Stimulated activated CD8-positive, alpha-beta memory T cell treated with anti-CD3 and anti-CD28 coated beads, Interleukin-15, amount 100 ng/mL, for 1 hour (primary cell): ENCODE data around the gene PAK5.

Experiments
- DNase-seq: peaks from one replicate; pipeline ENCODE4 v3.0.0-alpha.2; 2020; ENCODE audit warnings: low read depth

PAK5 gene

DNA sequence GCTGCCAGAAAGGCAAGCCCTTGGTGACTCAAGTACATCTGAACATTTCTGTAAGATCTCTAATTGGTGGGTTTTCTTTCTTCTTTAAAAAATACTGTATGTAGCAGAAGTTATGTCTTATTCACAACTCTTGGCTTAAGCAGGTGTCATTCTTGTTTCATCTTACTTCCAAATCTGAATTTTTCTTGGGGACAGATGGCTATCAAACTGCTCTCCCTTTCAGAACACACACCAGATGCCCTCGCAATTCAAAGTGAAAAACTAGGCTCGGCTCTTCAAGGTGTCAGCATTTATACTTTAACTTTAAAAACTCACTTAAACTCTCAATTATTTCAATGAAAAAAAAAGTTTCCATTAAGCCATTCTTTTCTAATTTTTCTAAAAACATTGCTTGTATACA is 49.7 kb downstream of the PAK5 start:
- DNase-seq = no peak

DNA sequence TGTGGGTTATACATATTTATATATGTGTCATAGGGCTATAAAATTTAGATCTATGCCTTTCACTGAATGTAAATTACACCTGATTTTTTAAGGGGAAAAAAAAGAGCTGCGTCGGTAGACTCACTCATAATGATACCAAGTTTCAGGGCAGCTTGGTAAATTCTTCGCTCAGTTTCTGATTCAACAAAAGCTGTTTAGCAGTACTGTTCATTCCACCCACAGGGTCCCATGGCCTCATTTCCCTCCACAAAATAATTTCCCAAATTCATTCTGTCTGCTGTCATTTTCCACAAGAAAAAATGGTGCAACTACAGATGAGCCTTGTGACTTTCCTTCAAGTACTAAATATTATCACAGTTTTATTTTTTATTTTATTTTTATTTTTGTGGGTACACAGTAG is 63.7 kb downstream of the PAK5 start:
- DNase-seq = no peak

DNA sequence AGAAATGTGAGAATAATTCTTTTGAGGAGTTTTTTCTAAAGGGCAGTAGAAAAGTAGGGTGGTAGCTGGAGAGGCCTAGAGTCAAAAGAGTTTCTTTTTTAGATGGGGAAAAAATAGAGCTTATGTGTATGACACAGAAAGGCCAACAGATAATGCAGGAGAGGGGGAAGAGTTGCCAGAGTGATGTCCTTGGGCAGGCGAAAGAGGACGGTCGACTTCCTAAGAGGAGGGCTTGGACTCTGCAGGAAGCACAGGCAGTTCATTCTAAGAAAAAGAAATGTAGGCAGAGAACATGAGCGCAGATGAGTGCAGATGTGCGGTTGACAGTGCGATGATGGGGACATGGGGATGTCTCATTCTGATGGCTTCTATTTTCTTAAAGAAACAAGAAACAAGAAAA is 68.9 kb downstream of the PAK5 start:
- no peak for DNase-seq

DNA sequence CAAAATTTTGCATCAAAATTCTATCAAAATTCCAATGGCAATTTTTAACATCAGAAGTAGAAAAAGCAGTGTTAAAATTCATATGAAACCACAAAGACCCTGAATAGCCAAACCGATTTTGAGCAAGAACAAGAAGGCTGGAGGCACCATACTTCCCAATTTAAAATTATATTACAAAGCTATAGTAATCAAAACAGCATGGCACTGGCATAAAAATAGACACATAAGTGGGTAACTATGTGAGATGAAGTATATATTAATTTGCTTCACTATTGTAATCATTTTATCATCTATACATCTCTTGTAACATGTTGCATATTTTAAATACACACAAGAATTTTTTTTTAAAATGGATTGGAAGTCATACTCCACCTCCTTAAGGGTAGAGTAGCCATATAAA is 77.4 kb downstream of the PAK5 start:
- no peak for DNase-seq

GRCh38 chr20:9759392-9759791 is 79.5 kb downstream of the PAK5 start:
- no peak for DNase-seq

DNA sequence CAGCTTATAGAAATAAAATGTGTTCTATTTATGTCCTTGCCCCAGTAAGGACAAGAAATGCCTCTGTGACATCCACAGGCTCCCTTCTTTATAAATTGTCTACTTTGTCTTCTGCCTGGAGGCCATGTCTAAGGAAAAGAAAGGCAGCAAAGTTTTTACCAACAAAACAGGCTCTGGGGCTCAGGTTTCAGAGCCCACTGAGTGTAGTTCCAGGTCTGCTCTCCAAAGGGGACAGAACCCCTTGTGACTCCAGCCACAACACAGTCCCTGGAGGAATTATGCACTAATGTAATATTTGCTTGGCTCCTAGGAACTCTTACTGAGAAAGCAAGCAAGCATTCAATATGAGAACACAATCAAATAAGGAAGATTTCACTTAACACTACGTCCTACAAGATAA is 80.1 kb downstream of the PAK5 start:
- no peak for DNase-seq

DNA sequence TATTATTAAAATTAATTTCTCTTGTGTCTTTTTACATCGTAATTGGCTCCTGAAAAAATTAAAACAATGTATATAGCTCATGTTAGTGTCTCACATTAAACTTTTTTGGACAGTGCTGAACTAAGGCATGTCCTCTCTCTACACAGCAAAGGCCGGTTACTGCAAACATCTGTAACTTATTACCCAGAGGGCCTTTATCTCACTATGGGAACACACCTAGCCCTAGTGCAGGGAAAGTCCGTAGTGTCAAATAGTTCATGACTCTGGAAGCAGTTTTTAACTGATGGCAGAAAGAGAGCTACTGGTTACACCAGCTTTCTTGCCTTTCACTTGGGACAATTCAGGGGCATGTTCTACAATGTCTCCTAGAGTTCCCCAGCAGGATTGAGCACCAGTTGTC is 82.2 kb downstream of the PAK5 start:
- no peak for DNase-seq

DNA sequence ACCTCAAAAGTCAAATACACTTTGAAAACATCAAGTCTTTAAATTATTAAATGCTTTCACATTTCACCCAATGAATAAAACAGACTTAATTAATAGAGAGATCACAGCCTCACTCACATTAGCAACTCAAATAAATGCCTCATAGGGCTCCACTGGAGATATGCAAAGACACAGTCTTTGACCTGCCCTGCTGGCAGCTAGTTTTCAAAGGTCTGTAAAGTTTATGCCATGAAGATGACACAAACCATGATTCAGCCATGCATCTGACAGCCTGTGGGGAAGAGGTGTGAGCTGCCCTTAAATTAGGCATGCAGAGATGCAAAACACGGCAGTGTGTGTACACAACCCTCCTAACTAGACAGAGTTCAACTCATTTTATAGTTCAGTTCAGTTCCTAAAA is 83.6 kb downstream of the PAK5 start:
- DNase-seq = no peak

- DNase-seq = no peak
These were observed 94.3 kb downstream of the PAK5 start for GRCh38 chr20:9744551-9744950.

DNA sequence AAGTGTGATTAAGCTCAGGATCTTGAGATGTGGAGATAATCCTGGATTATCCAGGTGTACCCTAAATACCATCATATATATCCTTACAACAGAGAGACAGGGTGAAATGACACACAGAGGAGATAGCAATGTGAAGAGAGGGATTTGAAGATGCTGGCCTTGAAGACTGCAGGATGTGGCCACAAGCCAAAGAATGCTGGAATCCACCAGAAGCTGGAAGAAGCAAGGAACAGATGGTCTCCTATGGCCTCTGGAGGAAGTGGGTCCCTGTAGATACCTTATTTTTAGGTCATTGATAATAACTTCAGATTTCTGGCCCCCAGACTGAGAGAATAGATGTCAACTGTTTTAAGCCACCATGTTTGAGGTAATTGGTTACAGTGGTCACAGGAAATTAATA is 95.0 kb downstream of the PAK5 start:
- DNase-seq = no peak

GRCh38 chr20:9742821-9743220 is 96.1 kb downstream of the PAK5 start:
- DNase-seq = no peak

- DNase-seq = no peak
These were observed 96.9 kb downstream of the PAK5 start for GRCh38 chr20:9741996-9742395.

GRCh38 chr20:9740486-9740885 is 98.4 kb downstream of the PAK5 start:
- no peak for DNase-seq

DNA sequence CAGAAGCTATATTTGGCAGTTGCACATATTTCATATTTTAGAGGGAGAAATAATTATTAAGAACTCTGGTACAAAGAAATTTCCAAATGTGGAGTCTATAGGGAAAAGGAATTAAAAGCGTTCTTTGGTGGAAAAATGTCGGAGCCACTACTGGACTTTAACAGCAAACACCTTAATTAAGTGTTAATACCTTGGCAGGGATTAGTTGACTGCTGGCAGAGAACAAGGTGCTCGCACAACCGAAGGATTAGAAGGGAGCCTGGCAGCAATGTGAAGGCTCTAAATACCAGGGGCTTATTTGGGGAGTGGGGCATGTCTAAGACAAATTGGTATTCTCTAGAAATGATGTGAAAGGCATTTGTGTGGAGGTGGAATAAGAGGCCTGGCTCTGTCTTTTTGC is 98.9 kb downstream of the PAK5 start:
- DNase-seq = no peak

DNA sequence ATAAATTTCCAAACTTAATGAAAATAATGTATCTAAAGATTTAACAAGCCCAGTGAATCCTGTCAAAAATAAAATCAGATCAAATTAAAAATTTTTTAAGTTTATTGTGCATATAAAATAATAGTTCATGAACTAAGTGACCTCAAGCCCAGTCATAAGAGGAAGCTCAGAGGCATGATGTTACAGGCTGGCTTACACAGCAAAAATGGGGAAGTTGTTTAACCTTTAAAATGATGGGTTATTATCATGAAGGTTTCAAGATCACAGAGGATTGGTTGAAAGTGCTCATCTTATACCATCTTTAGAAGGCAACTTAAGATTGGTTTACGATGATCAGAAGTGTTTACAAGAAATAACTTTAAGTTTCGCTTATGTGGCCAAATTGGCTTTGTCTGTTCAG is 102.5 kb downstream of the PAK5 start:
- DNase-seq = no peak

DNA sequence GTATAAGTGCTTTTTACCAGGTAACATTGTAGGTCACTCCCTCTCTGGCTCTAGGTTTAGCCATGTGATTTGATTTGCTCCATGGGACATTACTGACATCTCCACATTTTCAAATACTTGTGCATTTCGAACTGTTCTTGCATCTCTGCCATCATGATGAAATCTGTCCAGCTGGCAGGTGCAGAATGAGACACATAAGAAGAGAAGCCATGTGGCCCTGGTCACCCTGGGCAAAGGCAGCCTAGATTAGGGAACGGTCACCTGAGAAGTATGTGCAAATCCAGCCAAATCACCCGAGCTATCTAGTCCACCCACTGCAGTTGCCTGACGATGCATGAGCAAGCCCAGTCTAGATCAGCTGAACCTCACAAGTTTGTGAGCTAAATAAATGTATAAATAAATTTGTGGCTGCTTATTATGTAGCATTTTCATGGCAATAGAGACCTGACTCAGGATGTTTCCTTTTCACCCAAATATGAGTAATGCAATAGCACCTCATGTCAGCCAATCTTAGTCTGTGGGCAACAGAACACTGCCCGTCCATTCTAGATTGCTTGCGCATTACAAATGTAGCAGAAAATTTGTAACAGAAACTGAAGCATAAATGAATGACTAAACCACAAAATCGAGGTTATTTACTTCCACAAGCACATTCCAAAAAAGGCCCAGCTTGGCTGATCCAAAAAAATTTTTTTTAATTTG is 115.2 kb downstream of the PAK5 start:
- DNase-seq = no peak

DNA sequence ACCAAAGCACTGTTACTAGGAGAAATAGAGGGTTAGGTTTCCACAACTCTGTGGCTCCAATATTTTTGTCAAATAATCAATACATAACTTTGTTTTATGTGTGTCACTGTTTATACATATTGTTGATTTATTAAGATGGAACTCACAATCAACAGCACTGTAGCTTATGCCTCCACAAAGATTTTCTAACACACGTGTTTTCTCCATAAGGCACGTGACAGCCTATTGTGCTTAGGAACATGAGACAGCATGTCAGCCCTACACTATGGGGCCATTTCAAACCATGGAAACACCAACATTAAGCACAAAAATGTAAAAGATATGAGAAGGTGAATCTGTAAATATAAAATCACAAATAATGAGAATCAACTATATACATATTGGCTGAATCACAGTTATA is 127.0 kb downstream of the PAK5 start:
- no peak for DNase-seq

DNA sequence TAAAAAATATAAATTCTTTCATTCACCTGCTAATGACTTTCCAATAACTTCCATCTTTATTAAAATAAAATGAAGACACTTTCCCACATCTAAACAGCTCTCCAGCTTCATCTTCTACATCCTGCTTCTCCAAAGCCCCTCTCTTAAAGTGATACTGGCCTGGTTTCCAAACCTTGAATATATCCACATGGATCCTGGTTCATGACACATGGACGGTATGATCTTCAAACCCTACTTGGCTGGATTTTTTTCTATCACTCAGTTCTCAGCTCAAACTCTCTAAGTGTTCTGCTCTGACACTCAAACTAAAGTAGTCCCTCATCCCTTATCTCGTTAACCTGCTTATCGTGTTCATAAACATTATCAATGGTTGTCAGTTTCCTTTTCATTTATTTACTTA is 128.2 kb downstream of the PAK5 start:
- no peak for DNase-seq

- no peak for DNase-seq
These were observed 133.0 kb downstream of the PAK5 start for GRCh38 chr20:9705722-9706476.

DNA sequence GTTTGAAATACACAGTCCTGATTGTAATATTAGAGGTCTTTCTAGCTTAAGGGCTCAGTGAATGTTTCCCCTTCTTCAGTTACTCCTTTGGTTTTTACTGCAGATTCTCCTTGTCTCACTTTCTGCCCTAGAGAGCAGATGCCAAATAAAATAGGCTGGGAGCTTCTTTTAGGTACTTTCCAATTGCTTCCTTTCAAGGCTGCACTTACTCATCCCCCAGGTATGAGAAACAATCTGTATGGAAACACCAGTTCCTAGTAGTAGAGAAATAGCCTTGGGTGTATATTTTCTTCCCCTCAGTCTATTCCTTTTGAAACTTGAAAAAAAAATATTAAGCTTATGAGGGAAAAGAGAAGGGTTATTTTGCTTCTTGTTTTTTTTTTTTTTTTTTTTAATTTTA is 139.7 kb downstream of the PAK5 start:
- DNase-seq = no peak

- no peak for DNase-seq
These were observed 149.8 kb downstream of the PAK5 start for GRCh38 chr20:9689041-9689440.

- no peak for DNase-seq
These were observed 152.0 kb downstream of the PAK5 start for GRCh38 chr20:9686866-9687265.

- DNase-seq = no peak
These were observed 152.4 kb downstream of the PAK5 start for GRCh38 chr20:9686455-9686854.

DNA sequence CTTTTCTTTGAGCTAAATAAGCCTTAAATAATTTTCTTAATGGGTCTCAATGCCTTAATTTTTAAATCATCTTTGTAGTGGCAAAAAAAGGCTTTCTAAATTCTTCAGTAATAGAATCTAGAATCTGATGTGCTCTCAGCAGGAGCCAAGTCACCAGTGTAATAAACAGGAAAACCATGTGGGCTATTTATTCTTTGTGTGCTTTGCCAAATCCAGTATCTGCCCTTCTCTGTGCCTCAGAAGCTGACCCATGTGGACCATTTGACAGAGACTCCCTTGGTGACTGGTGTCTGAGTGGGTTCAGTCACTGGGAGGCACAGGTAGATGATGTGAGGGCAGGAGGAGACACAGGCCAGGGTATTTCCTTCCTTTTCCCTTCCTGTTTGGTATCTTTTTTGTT is 152.9 kb downstream of the PAK5 start:
- no peak for DNase-seq
